SK-N-SH treated with all-trans-retinoic acid at 6 μM for 48 hours (cell line): ENCODE data around the gene TFF3.

Experiments
- CREB5 ChIP-seq: fragments of 250-450 bp; sonication (Bioruptor Pico); IDR thresholded peaks from 2 replicates; pipeline ENCODE4 v1.5.1; 2020; ENCODE audit warnings: low read depth, mild to moderate bottlenecking, moderate library complexity
- CSDC2 ChIP-seq: fragments of 250-450 bp; sonication (Bioruptor Pico); IDR thresholded peaks from 2 replicates; pipeline ENCODE4 v1.5.0; 2020; ENCODE audit warnings: mild to moderate bottlenecking, moderate library complexity
- ISL1 ChIP-seq: fragments of 250-450 bp; sonication (Bioruptor Pico); IDR thresholded peaks from 2 replicates; pipeline ENCODE4 v2.1.2; 2022; ENCODE audit warnings: mild to moderate bottlenecking, moderate library complexity
- PATZ1 ChIP-seq: fragments of 250-450 bp; sonication (Bioruptor Pico); IDR thresholded peaks from 2 replicates; pipeline ENCODE4 v1.8.0; 2020; ENCODE audit warnings: mild to moderate bottlenecking, moderate library complexity, borderline replicate concordance
- ZC3H10 ChIP-seq: fragments of 250-450 bp; sonication (Bioruptor Pico); IDR thresholded peaks from 2 replicates; pipeline ENCODE4 v1.5.1; 2021; ENCODE audit warnings: mild to moderate bottlenecking, moderate library complexity
- ZFP3 ChIP-seq: fragments of 250-450 bp; sonication (Bioruptor Pico); IDR thresholded peaks from 2 replicates; pipeline ENCODE4 v1.5.0; 2020; ENCODE audit warnings: mild to moderate bottlenecking, moderate library complexity
- ZFP30 ChIP-seq: fragments of 450-650 bp; formaldehyde crosslinking; IDR thresholded peaks from 2 replicates; pipeline ENCODE4 v1.5.0; 2022; ENCODE audit warnings: mild to moderate bottlenecking, moderate library complexity
- ZNF565 ChIP-seq: fragments of 450-650 bp; formaldehyde crosslinking; conservative IDR thresholded peaks from 2 replicates; pipeline ENCODE4 v1.5.0; 2020; ENCODE audit warnings: low read depth, mild to moderate bottlenecking, moderate library complexity

- TF ChIP-seq ZC3H10 (CRISPR knock-in tag) (no peak), PATZ1 (no peak), ZFP3 (CRISPR knock-in tag) (no peak), ISL1 (CRISPR knock-in tag) (no peak), ZFP30 (no peak), CREB5 (no peak), CSDC2 (CRISPR knock-in tag) (no peak), ZNF565 (CRISPR knock-in tag) (no peak)
Observed at GRCh38 chr21:42285569-42286245, 29.5 kb downstream of the TFF3 start.
